T1000 (cell line): ENCODE data around the gene ATL1.
"Not testable (repeated sequence)": the region's sequence is repeated elsewhere in the genome, so short reads cannot be mapped to it uniquely, and the experiment has no call there.

ENCODE experiments used
- DNase-seq: peaks from one replicate; lab custom pipeline; 2025; ENCODE audit warnings: mixed read lengths; lab: John Stamatoyannopoulos, UW

Gene ATL1

DNA sequence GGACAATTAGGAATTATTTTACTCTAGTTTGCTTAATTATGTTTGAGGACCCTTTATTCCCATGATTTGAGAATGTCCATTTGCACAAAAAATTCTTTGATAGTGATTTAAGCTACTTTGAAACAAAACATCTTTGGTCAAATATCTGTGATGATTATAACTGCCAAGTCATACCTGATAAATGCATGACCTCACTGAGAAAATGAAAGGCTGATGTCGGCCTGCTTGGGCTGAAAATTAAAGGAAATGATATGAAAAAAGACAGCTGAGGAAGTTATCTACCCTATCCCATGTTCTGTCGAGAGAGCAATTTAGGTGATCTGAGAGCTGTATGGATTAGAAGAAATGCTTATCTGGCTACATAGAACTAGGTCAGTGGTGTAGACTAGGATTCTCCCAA is 43.6 kb downstream of the ATL1 start:
- no peak for DNase-seq

DNA sequence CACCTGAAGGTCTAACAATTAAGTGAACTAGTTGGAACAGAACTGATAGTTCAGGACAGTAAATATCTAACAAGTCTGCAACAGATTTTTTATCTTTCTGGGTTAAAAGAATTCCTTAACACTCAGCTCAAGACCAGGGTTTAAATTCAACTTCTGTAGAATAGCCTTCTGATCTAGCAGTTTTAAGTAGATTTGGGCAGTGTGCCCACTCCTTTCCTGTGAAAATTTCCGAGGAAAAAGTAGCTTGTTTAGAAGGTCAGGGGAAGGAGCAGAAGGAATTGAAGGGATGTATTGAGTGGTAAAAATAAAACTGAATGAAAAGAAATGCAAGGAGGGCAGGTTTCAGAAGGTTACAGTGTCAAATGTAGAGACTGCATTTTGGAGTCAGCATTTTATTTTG is 45.8 kb downstream of the ATL1 start:
- no peak for DNase-seq

DNA sequence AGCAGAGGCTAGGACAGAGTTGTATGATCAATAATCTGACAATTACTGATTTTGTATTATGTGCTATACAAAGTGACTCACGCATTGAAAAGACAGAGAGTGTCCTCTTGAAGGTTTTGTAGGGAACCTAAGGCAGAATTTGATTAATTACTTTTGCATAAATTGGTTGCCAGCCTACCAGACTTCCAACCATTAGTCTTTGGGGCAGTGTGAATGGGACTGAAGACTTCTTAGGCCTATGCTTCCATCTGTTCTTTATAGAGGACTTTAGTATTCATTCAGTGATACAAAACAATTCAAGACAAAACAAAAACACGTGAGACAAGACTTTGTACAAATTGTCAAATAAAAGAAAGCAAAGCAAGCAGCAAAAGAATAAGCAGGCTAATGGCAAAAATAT is 46.5 kb downstream of the ATL1 start:
- no peak for DNase-seq

DNA sequence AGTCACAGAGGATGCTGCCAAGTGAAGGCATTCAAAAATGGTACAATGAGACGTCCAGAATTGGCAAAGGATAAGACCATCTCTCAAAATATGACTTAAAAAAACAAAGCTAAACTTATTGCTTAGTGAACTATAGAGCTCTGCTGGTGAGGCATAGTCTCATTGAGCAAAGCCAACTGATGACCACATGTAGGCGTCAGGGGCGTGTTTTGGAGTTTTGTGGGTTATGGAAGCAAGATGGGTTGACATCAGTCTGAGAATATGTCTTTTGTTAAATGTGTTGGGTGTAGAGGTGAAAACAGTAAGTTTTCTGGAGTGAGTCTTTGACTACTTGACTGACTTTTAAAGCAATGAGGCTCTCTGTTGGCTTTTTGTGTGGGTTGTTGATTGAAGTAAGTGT is 47.2 kb downstream of the ATL1 start:
- DNase-seq, result no peak

DNA sequence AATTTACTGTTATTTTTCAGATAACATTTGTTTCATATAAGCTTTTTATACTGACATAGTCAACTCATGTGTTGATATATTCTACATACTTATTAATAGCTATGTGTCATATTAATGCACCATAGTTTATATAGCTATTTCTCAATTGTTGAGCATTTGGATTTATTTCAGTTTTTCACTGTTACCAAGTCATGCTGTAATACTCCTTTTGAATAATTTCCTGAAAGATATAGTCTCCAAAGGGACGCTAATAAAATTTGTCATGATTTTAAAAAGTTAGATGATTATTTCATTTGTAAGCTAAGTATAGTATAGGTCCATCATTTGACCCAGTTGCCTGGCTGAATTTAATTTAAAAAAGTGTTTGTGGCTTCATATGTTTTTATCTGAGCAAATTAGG is 47.8 kb downstream of the ATL1 start:
- no peak for DNase-seq

DNA sequence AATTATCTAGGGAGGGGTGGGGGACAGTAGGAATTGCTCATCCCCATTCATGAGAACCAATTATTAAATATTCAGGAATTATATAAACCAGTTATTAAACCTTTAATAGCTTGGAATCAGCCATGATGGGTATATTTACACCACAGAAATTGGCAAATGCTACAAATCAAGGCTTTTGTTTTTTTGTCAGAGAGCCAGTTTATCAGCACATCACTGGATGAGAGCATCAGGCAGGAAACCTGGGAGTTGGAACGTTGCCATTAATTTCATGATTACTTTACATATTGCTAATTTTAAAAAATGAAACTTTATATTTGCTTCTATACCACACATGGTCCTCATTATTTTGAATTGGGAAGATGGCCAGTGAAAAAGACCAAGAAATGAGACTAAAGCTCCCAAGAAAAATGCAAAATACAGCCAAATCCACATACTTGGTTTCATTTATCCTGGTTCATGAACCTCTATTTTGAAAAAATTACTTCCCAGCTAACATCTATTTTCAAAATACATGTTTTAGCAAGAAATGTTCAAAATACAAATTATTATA is 48.4 kb downstream of the ATL1 start:
- DNase-seq, result no peak

DNA sequence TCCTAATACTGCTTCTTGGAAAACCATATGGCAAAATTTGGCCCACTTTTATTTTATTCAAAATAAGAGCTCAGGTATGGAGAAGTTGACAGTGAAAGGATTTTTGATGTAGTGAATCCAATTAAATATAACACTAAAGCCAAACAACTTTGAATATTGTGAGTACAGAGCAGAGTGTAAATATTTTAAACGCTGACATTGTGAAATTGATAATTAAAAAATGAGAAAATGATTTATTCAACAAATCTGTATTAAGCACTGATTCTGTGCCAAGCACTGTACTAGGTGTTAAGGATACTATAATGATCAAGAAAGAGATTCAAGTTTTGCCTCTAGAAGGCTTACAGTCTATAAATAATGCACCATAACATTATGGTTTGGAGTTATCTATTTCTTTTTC is 50.5 kb downstream of the ATL1 start:
- DNase-seq, result no peak

DNA sequence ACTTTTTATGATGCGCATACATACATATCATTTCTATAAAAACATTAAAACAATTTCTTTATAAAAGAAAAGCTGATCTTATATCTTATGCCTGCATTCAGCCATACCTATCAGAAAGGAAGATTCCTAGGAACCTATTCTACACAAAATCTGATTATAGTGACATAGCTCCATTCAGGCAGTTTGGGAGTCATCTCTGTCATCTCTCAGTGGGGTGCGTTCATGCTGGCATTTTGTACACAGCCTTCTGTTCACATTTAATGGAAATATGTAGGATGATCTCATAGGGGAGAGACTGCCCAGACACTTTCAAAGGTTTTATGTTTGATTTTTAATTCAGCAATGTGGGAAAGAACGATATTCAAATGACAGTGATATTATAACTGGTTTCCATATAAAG is 52.9 kb downstream of the ATL1 start:
- no peak for DNase-seq

DNA sequence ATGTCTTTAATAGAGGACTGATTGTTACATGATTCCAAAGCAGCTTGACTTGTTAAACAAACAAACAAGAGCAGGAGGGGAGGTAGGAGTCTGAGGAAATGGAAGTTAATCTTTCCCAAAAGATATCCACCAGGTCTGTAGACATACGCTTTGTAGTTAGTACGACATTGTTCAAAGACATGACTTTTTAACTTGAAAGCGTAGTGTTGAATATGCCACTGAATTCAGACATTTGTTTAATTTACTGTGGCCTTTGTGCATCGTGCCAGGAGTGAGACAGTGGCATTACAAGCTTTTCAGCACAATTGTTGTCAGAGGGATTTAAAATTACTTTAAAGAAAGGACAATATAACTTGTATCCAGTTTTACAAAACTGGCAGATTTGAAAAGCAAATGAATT is 55.1 kb downstream of the ATL1 start:
- DNase-seq, result no peak

DNA sequence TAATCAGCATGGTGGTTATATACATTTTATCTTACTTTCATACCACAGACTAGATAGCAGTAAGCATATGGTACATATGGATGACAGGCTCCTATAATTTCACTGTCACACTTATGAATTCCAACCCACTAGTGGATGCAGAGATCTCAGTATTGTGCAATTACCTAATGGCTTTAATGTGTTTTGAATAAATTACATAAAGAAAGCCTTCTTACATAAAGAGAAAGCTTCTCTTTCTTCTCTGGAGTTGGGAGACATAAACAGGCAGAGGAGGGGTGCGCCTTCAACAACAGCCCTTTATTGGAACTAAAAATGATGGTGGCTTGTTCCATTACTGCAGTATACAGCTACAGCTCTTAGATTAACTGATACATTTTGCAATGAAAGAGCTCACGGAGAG is 55.6 kb downstream of the ATL1 start:
- DNase-seq, result no peak

DNA sequence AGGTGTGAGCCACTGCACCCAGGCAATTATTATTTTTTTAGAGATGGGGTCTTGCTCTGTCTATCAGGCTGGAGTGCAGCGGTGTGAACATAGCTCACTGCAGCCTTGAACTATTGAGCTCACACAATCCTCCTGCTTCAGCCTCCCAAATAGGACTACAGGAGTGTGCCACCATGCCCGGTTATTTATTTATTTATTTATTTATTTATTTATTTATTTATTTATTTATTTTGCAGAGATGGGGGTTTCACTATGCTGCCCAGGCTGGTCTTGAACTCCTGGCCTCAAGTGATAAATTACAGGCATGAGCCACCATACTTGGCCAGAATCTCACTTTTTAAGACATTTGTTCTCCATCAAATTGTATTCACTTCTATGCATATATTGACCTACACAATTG is 56.3 kb downstream of the ATL1 start:
- DNase-seq, result no peak

DNA sequence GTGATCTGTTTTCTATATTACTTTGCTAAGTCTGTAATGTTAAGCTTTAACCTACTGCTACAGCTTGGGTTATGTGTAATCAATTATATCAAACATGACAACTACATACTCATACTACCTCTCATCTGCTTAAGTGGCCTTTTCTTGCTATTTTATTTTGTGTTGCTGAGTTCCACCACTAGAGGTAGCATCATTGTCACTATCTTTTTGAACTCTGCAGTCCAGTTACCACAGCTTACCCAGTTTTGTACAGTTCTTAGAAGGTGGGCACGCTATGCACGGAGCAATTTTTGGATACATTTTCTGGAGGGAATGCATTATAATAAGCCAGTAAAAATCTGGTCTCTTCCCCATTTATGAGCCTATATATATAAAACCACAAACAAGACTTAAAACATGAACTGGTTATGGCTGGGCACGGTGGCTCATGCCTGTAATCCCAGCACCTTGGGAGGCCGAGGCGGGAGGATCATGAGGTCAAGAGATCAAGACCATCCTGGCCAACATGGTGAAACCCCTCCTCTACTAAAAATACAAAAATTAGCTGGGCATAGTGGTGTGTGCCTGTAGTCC is 59.7 kb downstream of the ATL1 start:
- no peak for DNase-seq

DNA sequence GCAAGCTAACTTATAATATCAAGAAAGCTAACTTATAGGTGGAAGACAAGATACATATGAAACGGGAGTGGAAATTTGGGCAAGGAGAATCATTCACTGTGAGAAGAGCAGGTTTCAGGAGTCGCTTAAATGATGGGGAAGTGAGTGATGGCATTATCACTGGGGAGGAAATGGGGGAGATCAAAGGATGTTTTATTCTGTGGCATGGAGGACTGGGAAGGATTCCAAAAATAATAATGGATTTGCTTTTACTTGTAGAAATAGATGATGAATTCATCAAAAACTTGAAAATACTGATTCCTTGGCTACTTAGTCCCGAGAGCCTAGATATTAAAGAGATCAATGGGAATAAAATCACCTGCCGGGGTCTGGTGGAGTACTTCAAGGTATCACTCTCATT is 60.4 kb downstream of the ATL1 start:
- DNase-seq, result no peak

DNA sequence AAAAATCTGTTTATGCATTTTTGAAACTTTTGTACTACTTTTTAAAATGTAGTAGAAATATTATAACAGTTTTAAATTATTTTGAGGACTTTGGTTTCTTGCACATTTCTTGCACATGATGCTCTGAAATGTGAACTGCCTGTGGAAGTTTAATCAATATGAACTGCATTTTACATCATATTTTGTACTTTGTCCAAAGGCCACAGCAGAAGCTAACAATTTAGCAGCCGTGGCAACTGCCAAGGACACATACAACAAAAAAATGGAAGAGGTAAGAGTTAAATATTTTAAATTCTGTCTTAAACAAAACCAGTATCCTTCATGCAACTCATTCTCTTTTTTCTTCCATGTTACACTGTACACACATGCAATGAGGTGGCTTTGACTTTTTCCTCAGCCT is 63.0 kb downstream of the ATL1 start:
- DNase-seq, result no peak

DNA sequence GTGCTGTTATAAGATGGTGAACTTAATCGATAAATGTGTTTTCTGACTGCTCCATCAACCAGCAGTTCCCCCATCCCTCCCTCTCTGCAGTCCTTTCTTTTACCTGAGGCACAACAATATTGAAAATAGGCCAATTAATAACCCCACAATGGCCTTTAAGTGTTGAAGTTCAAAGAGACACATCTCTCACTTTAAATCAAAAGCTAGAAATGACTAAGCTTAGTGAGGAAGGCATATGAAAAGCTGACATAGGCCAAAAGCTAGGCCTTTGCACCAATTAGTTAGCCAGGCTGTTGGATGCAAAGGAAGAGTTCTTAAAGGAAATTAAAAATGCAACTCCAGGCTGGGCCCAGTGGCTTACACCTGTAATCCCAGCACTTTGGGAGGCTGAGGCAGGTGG is 64.5 kb downstream of the ATL1 start:
- DNase-seq, result no peak

DNA sequence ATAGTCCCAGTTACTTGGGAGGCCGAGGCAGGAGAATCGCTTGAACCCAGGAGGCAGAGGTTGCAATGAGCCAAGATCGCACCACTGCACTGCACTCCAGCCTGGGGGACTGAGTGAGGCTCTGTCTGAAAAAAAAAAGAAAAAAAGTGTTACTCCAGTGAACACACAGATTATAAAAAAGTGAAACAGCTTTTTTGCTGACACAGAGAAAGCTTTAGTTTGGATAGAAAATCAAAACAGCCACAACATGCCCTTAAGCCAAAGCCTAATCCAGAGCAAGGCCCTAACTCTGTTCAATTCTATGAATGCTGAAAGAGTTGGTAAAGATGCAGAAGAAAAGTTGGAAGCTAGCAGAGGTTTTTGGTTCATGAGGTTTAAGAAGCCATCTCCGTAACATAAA is 65.0 kb downstream of the ATL1 start:
- DNase-seq, result not testable (repeated sequence)

DNA sequence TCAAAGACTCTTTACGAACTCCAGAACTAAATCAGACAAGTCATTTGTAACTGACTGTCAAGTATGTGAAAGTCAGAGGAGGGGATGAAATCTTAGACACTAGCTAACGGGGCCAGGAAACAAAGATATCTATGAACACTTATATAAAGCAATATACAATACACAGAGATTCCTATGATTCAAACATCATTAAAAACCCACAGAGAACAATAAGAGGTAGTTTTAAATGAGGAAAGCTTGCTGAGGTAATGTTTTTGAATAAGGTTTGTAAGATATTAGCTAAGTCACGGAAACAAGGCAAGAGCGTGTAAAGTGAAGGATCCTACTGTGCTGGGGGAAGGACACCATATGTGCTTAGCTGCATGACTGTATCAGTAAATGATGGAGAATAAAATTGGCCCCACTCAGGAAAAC is 71.5 kb downstream of the ATL1 start:
- no peak for DNase-seq

DNA sequence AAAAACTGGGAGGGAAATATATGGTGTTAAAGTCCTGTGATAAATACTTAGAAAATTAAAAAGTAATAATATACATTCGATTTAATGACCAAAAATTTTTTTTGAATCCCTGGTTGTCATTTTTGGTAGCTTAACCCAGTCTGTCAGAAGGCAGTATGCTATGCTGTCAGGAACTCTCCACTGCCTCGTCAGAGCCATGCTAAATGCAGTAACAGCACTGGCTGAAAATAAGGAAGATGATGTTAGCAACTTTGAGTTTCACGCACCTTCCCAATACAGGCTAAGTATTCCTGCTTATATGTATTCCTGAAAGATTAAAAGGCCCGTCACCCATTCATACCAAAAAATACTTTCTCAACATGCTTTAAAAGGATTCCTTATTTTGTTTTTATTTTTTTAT is 74.0 kb downstream of the ATL1 start:
- no peak for DNase-seq

DNA sequence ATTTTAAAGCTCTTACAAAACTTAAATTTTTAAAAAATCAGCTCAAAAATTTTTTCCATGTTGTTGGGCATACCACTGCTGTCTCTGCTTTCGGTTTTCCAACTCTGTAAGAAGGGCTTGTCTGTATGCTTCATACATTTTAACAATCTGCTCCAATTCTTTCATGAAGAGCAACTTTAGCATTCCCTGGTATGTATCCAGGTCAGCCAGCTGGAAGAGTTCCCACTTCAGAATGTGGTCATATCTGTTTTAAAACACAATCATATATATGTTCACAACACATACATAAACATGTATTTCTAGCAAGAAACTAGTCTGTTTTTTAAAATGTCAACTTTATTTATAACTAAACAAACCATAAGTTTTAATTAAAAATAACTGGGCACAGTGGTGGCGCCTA is 75.2 kb downstream of the ATL1 start:
- DNase-seq, result no peak

DNA sequence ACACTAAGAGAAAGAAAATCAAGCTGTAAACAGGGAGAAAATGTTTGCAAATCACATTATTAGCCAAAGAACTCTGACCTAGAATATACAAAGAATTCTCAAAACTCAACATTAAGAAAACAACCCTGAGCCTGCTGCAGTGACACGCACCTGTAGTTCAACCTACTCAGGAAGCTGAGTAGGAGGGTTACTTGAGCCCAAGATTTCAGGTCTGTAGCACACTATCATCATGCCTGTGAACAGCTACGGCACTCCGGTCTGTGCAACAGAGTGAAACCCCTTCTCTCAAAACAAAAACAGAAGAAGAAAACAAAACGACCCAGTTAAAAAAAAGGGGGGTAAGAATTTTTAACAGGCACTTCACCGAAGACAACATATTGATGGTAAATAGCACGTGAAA is 87.3 kb downstream of the ATL1 start:
- DNase-seq, result no peak

DNA sequence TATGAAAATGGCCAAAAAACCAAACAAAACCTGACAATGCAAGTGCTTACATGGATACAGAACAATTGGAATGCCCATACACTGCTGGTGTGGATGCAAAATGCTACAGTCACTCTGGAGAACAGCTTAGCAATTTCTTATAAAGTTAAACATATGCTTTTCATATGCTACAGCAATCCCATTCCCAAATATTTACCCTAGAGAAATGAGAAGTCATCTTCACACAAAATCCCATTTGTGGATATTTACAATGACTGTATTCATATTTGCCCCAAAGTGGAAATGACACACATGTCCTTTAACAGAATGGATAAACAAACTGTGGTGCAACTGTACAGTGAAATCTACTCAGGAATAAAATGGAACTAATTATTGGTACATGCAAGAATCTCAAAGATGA is 87.8 kb downstream of the ATL1 start:
- DNase-seq, result no peak

DNA sequence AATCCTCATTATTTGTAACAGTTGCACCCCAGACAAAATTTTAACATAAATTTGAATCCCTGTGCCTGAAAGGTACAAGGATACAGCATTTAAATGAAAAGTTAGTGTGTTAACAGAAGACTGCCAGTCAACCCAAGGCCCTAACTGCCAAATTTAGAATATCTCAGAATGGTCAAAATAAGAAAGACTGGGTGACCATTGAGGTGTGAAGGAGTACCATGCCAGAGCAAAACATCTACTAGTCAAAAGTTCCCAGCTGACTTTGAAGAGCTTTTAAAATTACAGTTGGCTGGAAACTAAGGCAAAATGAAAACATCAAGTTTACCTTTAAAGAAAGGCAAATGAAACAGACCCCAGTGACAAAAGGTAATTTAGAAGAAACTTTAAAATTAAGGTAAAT is 89.7 kb downstream of the ATL1 start:
- no peak for DNase-seq

DNA sequence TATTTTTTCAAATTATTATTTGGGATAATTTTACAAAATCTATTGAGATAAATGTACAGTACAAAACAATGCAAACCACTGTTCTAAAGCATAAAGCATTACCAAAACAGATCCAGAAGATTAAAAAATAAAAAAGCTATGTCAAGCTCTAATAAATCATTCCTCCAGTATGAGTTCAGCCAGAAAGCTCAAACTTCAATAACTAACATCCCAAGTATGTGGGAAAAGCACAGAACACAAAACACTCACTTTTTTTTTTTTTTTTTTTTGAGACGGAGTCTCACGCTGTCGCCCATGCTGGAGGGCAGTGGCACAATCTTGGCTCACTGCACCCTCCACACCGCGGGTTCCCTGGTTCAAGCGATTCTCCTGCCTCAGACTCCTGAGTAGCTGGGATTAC is 96.8 kb downstream of the ATL1 start:
- DNase-seq, result no peak

DNA sequence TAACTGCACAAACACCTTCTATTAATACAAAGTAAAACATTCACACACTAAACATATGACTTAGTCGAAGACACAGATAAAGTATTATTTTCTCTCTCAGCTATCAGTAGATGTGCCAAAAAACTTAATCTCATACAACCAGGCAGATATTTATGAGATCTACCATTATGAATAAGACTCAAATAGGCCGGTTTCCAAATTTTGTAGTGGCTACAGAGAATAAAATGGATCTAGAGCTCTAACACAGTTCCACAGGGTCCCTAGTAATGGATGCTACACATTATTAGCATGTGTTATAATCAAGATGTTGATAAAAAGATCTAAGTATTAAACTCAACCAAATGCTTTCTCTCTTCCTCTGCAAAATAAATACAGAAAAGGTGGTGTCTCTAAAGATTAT is 97.8 kb downstream of the ATL1 start:
- DNase-seq, result no peak

DNA sequence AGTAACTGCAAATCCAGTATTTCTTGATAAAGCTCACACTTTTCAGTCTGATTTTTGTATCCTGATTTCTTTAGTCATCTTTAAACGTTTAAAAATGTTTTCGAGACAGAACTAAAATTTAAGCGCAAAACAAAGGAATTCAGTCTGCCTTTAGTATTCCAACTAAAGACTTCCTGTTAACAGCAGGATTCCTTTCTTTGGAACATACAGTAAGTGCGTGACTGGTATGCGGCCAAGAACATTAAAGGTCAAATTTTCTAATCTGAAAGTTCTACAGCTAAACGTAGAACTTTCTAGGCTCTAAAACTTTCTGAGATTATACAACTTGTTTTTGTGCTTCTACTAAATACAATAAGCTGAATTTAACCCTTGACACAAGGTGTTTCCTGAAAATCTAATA is 98.3 kb downstream of the ATL1 start:
- DNase-seq, result no peak
